HepG2 (cell line): ENCODE results near the gene PSMB3. TPM values are rescaled to one million over a fixed set of nuclear protein-coding genes. Genes with fewer than 3 reads are reported as not detected.

ENCODE experiments used
- ATF4 ChIP-seq, 2 experiments: fragments of 450-650 bp in 1 of 2; sonication (generic) in 1 of 2; formaldehyde crosslinking; IDR thresholded peaks; 2 replicates each; pipeline versions ENCODE4 v1.5.0 to v1.8.0; 2020 to 2022; ENCODE audit warnings: mild to moderate bottlenecking in 1 of 2, missing genetic modification reagents in 1 of 2
- FOXA3 ChIP-seq: IDR thresholded peaks from 2 replicates; pipeline ENCODE4 v1.6.1; 2016; ENCODE audit warnings: missing genetic modification reagents, missing compliant biosample characterization
- FOXM1 ChIP-seq: sonication (generic); formaldehyde crosslinking; IDR thresholded peaks from 2 replicates; pipeline ENCODE4 v1.5.0; 2020; ENCODE audit warnings: missing genetic modification reagents
- HIVEP1 ChIP-seq: sonication (generic); formaldehyde crosslinking; IDR thresholded peaks from 2 replicates; pipeline ENCODE4 v1.4.0; 2020; ENCODE audit warnings: mild to moderate bottlenecking, missing genetic modification reagents
- HMG20A ChIP-seq: IDR thresholded peaks from 2 replicates; pipeline ENCODE4 v1.6.1; 2016; ENCODE audit warnings: borderline replicate concordance
- HNRNPL ChIP-seq: fragments of 200-400 bp; formaldehyde crosslinking; IDR thresholded peaks from 2 replicates; pipeline ENCODE4 v1.6.1; 2017; ENCODE audit warnings: mild to moderate bottlenecking, low read depth, low read length
- HOXA5 ChIP-seq: sonication (generic); formaldehyde crosslinking; IDR thresholded peaks from 2 replicates; pipeline ENCODE4 v1.4.0; 2020; ENCODE audit warnings: missing genetic modification reagents
- MXI1 ChIP-seq: IDR thresholded peaks from 3 replicates; pipeline ENCODE4 v1.6.1; 2012; ENCODE audit warnings: low read depth, low read length, inconsistent platforms, borderline replicate concordance
- TAF15 ChIP-seq: fragments of 200-400 bp; formaldehyde crosslinking; IDR thresholded peaks from one replicate; pipeline ENCODE4 v1.6.1; 2018; ENCODE audit warnings: mild to moderate bottlenecking, low read depth, low read length; ENCODE audit not compliant: poor library complexity, severe bottlenecking
- TBL1XR1 ChIP-seq: fragments of 150-350 bp; IDR thresholded peaks from 2 replicates; pipeline ENCODE4 v1.6.1; 2014; ENCODE audit warnings: borderline replicate concordance, low read length; ENCODE audit not compliant: partially characterized antibody
- YEATS4 ChIP-seq: sonication (generic); formaldehyde crosslinking; IDR thresholded peaks from 2 replicates; pipeline ENCODE4 v1.4.0; 2020; ENCODE audit warnings: missing genetic modification reagents, borderline replicate concordance
- ZBTB10 ChIP-seq: sonication (generic); formaldehyde crosslinking; IDR thresholded peaks from 2 replicates; pipeline ENCODE4 v1.4.0; 2020; ENCODE audit warnings: missing genetic modification reagents, borderline replicate concordance
- ZFP91 ChIP-seq: sonication (generic); formaldehyde crosslinking; IDR thresholded peaks from 2 replicates; pipeline ENCODE4 v1.9.0; 2022; ENCODE audit warnings: missing genetic modification reagents, mild to moderate bottlenecking, borderline replicate concordance
- ZNF30 ChIP-seq: sonication (generic); formaldehyde crosslinking; IDR thresholded peaks from 2 replicates; pipeline ENCODE4 v1.5.0; 2020; ENCODE audit warnings: mild to moderate bottlenecking, missing genetic modification reagents
- ZNF337 ChIP-seq: sonication (generic); formaldehyde crosslinking; IDR thresholded peaks from 2 replicates; pipeline ENCODE4 v1.5.1; 2020; ENCODE audit warnings: missing genetic modification reagents, low read depth, mild to moderate bottlenecking, borderline replicate concordance
- ZNF589 ChIP-seq: sonication (generic); formaldehyde crosslinking; conservative IDR thresholded peaks from 2 replicates; pipeline ENCODE4 v1.8.0; 2022; ENCODE audit warnings: mild to moderate bottlenecking, moderate library complexity, missing genetic modification reagents
- ZNF674 ChIP-seq: sonication (generic); formaldehyde crosslinking; IDR thresholded peaks from 2 replicates; pipeline ENCODE4 v1.5.0; 2020; ENCODE audit warnings: low read depth, mild to moderate bottlenecking, missing genetic modification reagents
- ZNF768 ChIP-seq: sonication (generic); formaldehyde crosslinking; IDR thresholded peaks from 2 replicates; pipeline ENCODE4 v1.4.0; 2020; ENCODE audit warnings: missing genetic modification reagents
- polyA plus RNA-seq, 8 experiments: library from polyadenylated mRNA; depleted of rRNA in 3 of 8; stranded (reverse) in 7 of 8; unstranded in 1 of 8; fragments of >200 nt; fragmentation: Illumina TruSeq in 4 of 8; extraction: Trizol in 4 of 8; gene quantifications; 2 replicates each; pipeline versions ENCODE4 v1.2.1 to v1.2.3, GENCODE V29; 2011 to 2016; ENCODE audit warnings: low read depth in 4 of 8, missing spikeins in 1 of 8, mixed read lengths in 1 of 8; ENCODE audit not compliant: insufficient read depth in 1 of 8
- total RNA-seq, 5 experiments: library from RNA; depleted of rRNA; stranded (reverse); fragments of >200 nt; fragmentation: Illumina TruSeq; extraction: Trizol; gene quantifications; 2 replicates each; pipeline ENCODE4 v1.2.3, GENCODE V29; 2016; ENCODE audit warnings: low read depth in 1 of 5
- TF ChIP-seq, protein P1 (sequence below): sonication (generic); formaldehyde crosslinking; IDR thresholded peaks from 2 replicates; pipeline ENCODE4 v1.4.0; 2020; ENCODE audit warnings: missing genetic modification reagents, borderline replicate concordance

The PSMB3 gene
- total and polyA plus RNA-seq, 2 of the 13 experiments (the other 11 are each of a cell fraction or from before 2014, with no cell fraction given): 366 to 517 TPM

- TF ChIP-seq ZNF768 (CRISPR knock-in tag): peak; percentile 42; the same call in 1 of the 2 replicates
- TF ChIP-seq FOXM1 (CRISPR knock-in tag): no peak
- TF ChIP-seq HIVEP1 (CRISPR knock-in tag): peak; percentile 76; the same call in 1 of the 2 replicates
- no peak; the same call in 1 of the 2 replicates for TF ChIP-seq ZFP91 (CRISPR knock-in tag)
- no peak for TF ChIP-seq ZNF30 (CRISPR knock-in tag)
- TF ChIP-seq ZNF589 (CRISPR knock-in tag): no peak
- TF ChIP-seq HNRNPL: no peak
- peak in 1 of 2 experiments; percentile 73; a peak in 2 of 4 replicates for TF ChIP-seq ATF4 (CRISPR knock-in tag; IDR thresholded peaks at IDR 0.05)
- TF ChIP-seq HMG20A (CRISPR knock-in tag): no peak
- no peak for TF ChIP-seq ZBTB10 (CRISPR knock-in tag)
- peak; percentile 56 for TF ChIP-seq TBL1XR1
- peak; percentile 45; the same call in 1 of the 2 replicates for TF ChIP-seq ZNF674 (CRISPR knock-in tag)
- no peak for TF ChIP-seq TAF15
- TF ChIP-seq, protein P1, sequence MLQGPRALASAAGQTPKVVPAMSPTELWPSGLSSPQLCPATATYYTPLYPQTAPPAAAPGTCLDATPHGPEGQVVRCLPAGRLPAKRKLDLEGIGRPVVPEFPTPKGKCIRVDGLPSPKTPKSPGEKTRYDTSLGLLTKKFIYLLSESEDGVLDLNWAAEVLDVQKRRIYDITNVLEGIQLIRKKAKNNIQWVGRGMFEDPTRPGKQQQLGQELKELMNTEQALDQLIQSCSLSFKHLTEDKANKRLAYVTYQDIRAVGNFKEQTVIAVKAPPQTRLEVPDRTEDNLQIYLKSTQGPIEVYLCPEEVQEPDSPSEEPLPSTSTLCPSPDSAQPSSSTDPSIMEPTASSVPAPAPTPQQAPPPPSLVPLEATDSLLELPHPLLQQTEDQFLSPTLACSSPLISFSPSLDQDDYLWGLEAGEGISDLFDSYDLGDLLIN (CRISPR knock-in tag): 0 out of 2 replicates have a peak, but pooled peaks have one; percentile 72
- TF ChIP-seq FOXA3: peak; percentile 75
- TF ChIP-seq ZNF337 (CRISPR knock-in tag): no peak
- no peak for TF ChIP-seq YEATS4 (CRISPR knock-in tag)
- 0 out of 2 replicates have a peak, but pooled peaks have one; percentile 79 for TF ChIP-seq HOXA5
- TF ChIP-seq MXI1: peak; percentile 79; the same call in 1 of the 3 replicates
These were observed 683 bp upstream of the PSMB3 start (continued) for GRCh38 chr17:38751808-38752307.
